Stimulated activated CD8-positive, alpha-beta memory T cell treated with anti-CD3 and anti-CD28 coated beads, Interleukin-7, amount 100 ng/mL, for 24 hours (primary cell): ENCODE results near the gene FOXC2.

Experiments used
- DNase-seq: peaks from one replicate; pipeline ENCODE4 v3.0.0-alpha.2; 2020; ENCODE audit warnings: low read depth

FOXC2 gene

DNA sequence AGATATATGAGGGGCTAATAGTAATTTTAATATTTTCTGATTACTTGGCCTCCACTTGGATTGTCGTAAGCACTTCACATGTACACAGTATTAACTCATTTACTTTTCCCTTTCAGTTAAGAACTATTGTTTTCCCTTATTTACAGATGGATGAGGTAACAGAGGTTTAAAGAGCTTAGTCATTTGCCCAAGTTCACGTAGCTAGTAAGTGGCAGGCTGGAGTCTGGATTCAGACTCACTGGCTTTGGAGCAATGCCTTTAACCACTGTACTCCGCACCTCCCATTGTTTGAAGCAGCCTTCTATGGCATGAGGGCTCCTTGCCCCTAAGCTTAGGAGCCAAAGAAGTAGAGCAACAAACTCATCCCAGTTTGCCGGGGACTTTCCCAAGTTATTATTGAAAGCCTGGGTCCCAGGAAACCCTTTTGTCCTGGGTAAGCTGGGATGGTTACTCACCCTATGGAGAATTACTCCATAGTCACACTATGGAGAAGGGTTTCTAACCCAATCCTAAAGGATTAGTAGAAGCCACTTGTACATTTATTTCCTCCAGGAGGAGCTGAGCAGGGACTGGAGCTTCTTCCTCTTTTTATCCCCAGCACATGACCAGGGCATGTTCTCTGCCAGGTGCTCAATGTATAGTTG lies 24.0 kb downstream of the FOXC2 start:
- DNase-seq = no peak

GRCh38 chr16:86591270-86591669 lies 24.6 kb downstream of the FOXC2 start:
- no peak for DNase-seq

DNA sequence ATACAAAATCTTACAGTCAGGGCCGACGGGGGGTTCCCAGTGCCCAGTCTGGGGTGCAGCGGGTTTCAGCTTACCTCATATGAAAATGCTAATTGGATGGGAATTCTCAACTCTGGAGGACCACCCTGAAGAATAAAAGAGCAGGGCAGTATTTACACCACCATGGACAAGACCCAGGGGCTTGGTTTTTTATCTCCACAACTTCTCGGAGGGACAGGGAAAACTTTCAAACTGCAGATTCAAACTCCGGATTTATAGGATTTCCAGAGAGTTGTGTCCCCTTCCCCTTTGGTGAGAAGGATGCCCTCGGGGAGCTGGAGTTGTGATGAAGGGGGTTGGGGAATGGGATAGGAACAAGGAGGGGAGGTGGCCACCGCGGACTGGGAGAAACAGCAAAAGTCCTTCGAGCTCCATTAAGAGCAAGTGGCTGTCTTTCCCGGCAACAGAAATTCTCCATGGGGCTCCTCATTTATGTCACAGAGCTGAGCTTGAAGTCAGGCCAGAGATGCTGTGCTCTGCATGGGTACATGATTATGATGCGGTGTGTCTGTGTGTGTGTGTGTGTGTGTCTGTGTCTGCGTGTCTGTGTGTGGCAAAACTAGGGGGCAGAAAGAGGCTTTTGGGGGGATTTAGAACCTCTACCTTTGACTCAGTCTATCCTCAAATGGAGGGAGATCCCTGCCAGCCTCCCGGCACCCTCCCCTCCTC lies 27.4 kb downstream of the FOXC2 start:
- DNase-seq = no peak

- no peak for DNase-seq
Observed at GRCh38 chr16:86594721-86595120, 28.1 kb downstream of the FOXC2 start.

- no peak for DNase-seq
Observed at GRCh38 chr16:86595983-86596605, 29.5 kb downstream of the FOXC2 start.

DNA sequence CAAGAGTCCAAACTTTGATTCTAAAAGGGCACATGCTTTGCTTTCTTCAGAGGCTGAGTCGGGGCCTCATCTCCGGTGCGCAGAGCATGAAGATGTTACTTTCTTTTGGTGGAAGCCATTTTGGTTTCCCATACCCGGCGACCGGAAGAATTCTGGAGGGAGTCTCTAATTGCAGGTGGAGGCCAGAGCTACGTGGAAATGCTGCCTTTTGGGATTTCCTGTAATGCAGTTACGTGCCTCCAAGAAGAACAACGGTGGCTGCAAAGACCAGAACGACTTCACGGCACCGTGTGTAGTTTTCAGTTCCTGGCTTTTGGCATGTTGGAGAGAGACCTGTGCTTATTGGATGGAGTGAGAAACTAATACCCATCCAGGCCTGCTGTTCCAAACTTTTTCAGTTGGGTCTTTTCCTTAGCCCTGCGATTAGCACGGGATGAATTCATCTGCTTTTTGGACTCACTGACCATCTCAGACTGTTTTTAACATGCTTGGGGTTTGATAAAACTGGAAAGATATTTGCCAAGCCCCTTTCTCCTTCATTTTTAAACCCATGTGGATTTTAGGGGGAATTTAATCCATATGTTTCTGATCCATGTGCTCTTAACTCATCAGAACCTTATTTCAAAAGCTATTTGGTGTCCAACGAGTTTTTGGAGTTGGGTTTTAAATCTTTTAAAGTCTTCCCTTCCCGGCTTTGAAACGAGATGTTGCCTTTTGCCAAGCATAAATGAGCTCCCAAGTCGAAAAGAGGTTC lies 30.7 kb downstream of the FOXC2 start:
- DNase-seq = no peak

- no peak for DNase-seq
Observed at GRCh38 chr16:86597880-86598606, 31.4 kb downstream of the FOXC2 start.

DNA sequence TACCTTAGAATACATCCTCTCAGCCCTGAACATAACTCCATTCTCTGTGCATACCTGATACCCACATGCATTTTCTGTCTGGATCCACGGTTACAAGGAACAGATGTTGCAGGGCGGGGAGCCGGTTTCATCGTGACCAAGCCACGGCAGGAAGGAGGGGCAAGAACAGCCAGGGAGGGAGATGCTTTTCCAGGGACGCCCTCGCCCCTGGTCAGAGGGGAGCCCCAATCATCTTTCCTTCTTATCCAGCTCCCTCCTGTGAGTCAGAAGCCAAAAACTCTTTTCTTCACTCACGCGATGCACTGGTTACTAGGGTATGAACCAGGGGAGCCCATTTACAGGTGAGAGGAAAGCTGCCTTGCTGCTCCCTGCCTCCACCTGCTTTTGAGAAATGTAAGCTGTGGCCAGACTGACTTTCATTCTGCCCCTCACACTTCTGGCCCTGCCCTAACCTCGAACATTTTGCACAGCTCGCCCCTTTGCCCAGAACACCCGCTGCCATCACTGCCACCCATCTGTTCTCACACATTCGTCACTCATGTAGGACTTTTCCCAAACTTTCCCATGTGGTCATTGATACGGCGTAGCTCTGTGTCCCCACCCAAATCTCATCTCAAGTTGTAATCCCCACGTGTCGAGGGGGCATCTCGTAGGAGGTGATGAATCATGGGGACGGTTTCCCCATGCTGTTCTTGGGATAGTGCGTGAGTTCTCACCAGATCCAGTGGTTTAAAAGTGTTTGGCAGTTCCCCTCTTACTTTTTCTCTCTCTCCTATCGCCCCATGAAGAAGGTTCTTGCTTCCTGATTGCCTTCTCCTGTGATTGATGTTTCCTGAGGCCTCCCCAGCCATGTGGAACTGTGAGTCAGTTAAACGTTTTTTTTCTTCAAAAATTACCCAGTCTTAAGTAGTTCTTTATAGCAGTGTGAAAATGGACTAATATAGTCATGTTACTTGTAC lies 32.3 kb downstream of the FOXC2 start:
- no peak for DNase-seq

GRCh38 chr16:86601356-86601755 lies 34.7 kb downstream of the FOXC2 start:
- DNase-seq = no peak

DNA sequence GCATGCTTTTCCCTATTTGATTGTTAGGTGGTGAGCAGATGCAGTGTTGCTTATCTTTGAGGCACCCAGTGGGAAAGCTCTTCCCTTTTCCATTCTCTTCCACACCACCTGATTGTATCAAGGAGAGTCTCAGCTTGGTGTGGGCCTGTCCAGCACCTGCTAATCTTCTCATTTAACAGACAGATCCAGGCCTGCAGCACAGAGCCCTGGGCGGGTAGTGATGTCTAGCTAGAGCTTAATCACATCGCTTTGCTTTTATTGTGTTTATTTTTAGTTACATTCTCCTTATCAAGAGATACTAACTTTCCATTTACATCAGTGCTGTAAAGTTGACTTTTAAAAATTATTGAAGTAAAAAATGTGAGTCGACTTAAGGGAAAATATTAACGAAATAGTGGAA lies 35.9 kb downstream of the FOXC2 start:
- DNase-seq = no peak

DNA sequence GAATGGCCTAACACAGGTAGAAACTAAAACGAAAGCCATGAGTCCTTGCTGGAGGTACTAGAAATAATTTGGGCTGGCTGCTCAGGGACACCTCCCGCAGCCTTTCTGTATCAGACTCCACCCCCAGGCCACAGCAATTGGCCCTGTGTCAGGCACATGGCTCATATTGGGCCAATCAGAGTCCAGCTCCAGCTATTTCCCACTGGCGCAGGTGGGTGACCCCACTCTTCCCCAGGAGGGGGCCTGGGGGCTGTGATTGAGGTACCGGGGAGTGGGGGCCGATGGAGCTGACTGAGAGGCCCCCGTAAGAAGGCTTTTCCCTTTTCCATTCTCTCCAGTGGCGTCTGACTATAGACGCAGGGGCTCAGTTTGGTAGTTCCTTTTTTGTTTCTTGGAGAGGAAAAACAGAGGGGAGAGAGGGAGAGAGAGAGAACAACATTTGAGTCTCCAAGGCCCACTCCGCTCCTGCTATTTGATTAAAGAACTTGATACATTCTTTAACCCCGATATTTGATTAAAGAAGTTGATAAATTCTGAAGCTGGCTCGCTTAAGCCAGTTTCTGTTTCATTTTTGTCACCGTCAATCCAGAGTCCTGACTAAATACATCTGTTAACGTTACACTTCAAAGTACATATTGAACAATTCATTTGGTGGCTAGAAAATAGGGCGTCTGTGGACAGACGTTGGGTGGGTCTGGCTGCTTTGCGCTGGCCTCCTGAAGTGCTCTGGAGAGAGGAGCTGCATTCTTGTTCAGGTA lies 38.0 kb downstream of the FOXC2 start:
- no peak for DNase-seq

DNA sequence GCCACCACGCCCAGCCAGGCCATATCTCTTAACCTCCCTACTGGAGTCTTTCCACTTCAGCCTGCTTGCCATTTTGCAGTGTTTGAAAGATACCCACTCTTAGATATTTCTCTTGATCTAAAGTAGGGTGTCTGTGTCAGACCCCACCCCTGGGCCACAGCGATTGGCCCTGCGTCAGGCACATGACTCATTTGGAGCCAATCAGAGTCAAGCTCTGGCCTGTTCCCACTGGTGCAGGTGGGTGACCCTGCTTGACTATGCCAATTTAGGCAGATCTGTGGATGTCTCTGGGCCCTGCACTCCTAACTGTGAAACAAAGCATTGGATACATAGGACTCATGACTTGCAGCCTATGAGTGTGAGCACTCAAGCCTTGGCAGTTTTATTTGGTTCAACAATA lies 39.3 kb downstream of the FOXC2 start:
- no peak for DNase-seq

- no peak for DNase-seq
Observed at GRCh38 chr16:86608301-86608747, 41.7 kb downstream of the FOXC2 start.

GRCh38 chr16:86609115-86609514 lies 42.5 kb downstream of the FOXC2 start:
- DNase-seq = no peak

DNA sequence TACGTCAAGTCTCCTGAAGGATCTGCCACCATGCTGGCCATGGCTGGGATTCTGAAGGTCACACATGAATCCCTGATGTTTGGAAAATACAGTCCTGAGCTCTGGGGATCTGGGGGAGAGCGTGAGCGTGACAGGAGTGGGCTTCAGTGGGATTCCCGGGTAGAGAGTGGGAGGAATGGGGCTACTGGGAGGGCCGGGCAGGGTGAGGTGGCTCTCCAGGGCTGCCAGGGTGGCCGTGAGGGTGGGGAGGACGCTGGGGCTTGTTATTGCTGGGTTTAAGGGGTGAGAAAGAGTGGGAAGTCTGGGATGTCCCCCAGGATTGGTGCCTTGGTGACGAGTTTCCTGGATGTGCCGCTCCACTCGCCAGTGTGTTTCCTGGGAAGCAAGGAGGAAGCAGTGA lies 43.0 kb downstream of the FOXC2 start:
- DNase-seq = no peak

- no peak for DNase-seq
Observed at GRCh38 chr16:86610779-86611524, 44.3 kb downstream of the FOXC2 start.

DNA sequence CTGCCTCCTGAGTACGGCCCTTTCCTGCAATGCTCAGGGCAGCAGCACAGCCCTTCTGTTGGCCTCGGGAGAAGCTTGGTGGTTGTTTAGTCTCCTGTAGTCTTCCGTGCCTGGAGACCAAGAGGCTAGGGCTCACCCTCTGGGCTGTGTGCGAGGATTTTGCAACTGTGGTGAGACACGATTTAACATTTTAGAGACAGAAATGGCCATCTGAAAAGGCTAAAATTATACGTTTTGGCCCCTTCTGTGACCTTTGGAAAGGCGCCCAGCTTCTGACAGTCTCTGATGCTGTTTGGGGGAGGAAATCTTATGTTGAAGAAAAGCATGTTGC lies 44.9 kb downstream of the FOXC2 start:
- DNase-seq = no peak

DNA sequence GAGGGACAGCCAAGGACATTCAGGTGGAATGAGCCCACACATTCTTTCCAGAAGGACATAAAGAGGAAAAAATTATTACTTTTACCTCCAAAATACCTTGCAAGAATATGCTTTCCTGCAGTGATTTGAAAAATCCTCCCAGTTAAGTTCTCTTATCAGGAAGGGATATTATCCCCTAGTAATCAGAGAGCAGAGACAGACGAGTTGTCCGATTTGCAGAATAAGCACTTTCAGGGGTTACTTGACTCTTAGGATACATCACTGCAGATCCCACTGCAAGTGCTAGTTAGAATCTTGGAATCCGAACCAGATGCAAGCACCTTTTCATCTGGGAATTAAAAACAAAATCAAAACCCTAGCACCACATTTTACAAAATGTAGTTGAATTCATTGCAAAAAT lies 45.3 kb downstream of the FOXC2 start:
- no peak for DNase-seq

DNA sequence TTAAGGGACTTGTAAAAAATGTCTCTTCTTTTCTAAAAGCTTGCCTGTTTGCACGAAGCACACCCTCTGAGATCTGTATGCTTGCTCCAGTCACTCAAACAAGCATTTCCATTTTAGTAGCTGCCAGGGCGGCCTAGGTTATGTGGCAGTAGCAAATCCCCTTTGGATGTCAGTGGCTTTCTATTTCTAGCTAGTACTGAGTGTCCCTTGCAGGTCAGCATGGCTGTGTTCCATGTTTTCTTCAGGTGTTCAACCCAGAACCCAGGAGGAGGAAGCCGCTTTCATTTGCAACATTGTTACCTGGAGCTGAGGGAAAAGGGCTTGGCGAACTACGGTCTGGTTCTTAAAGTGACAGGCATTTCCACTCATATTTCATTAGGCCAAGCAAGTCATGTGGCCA lies 48.1 kb downstream of the FOXC2 start:
- DNase-seq = no peak

DNA sequence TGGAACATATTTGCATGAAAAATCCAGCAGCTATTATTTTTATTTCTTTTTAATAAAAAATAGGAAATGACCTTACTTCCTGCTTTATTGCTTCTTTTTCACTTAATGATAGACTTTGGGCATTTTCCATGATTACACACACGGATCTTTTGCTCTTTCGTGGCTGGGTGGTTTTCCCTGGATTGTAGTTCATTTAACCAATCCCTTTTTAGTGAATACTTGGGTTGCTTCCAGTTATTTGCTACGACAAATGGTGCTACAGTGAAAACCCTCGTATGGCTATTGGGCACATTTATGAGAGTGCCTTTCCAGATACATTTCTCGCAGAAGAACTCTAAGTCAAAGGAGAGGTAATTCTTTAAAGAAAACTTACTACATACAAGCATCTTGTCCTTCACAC lies 50.3 kb downstream of the FOXC2 start:
- no peak for DNase-seq
